Raji (cell line): ENCODE measurements around the gene IDH3G.

Experiments
- POLR2A ChIP-seq: IDR thresholded peaks from 2 replicates; pipeline ENCODE4 v1.6.1; 2011; ENCODE audit warnings: low read depth, low read length, control low read depth; ENCODE audit not compliant: insufficient read depth

IDH3G gene

DNA sequence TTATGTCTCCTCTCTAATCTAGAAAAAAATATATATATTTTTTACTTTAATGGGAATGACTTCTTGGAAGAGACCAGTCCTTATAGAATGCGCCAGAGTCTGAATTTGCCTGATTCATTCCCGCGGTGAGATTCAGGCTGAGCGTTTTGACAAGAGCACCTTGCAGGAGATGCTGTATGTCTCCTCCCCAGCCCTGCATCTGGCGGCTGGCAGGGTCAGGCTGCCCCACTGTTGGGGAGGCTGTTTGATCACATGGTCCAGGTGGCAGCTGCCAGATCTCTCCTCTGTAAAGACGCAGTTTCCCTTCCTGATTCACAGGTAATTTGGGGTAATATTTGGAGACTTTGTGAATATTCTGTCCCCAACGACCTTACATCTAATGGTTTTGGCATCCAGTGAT lies 26.4 kb upstream of the IDH3G start:
- no peak for TF ChIP-seq POLR2A

DNA sequence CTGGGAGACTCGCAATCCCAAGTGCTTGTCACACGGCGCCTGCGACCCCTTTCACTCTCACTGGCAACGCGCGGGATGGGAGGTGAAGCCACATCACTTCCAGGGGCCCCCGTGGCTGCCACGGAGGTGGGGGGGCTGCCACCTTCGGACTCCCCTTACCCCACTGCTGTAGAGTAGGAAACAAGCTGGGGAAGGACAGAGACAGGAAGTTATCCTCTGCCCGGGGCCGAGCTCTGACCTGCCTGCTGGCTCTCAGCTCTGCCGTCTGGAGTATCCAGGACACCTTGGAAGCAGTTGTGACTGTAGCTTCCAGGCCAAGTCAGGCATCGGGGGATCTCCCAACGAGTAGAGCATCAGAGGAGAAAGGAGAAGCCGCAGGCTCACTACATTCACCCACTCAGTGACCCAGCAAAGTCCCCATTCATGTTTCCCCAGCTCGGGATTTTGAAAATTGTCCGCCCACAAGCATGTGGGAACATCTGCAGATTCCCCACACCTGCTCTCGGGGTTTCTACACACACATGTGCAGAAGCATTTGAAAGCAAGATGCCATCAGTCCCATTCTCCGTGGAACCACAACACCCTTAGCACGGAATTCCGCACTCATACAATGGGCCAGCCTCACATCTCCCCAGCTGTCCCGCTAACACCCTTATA lies 25.3 kb upstream of the IDH3G start:
- TF ChIP-seq POLR2A, result no peak

GRCh38 chrX:153818571-153819383 lies 24.6 kb upstream of the IDH3G start:
- TF ChIP-seq POLR2A, result no peak

DNA sequence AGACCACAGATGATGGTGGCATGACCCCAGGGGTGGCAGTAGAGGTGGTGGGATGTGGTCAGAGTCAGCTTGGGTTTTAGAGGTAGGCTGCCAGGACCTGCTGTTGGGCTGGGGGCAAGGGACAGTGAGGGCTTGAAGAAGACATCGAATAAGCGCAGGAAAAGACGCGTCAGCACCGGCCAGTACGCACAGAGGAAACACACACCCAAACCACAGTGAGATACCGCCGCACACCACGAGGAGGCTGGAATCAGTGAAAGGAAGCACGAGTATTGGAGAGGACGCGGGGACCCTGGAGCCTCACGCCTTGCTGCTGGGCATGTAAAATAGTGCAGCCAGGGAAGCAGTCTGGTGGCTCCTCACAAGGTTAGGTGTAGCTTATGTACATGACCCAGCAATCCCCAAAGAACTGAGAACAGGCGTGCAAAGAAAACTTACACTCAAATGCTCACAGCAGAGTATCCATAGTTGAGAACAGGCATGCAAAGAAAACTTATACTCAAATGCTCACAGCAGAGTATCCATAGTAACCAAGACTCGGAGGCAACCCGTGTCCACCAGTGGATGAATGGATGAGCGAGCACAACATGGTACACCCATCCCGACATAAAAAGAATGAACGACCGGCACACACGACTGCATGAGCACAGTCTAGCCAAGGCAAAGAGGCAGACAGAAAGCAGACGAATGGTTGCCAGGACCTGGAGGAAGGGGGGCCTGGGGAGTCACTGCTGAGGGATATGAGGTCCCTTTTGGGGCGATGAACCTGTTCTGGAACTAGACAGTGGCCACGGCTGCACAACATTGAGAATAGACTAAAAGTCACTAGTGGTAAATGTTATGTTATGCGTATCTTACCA lies 22.9 kb upstream of the IDH3G start:
- TF ChIP-seq POLR2A, result no peak

DNA sequence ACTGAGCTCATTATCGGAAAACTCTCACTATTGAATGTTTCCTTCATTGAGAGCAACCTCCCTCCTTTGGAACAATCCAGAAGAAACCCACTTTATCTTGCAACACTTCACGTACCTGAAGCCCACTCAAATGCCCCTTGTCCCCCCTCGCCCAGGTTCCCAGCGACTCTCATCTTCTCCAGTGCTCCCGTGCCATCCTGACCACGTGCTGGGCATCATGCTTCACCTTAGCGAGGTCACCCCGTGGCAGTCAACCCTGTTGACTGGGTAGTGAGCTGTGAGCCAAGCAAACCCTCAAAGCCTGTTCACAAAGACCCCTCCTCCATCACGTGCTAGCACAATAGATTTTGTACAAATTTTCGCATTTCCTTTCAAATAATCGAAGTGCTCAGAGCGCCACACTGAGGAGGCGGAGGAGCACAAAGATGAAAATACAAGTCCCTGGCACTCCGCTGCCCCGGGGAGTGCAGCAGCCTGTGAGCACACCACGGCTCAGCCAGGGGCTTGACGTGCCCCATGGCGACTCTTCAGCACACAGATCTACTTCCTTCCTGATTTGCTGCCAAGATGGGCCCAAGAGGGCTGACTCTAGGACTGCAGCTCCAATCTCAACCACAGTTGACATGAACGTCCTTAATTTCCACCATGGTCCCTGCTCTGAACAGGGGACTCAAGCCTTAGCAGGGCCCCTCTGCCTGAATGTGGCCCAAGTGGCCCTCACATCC lies 20.6 kb upstream of the IDH3G start:
- TF ChIP-seq POLR2A, result no peak

DNA sequence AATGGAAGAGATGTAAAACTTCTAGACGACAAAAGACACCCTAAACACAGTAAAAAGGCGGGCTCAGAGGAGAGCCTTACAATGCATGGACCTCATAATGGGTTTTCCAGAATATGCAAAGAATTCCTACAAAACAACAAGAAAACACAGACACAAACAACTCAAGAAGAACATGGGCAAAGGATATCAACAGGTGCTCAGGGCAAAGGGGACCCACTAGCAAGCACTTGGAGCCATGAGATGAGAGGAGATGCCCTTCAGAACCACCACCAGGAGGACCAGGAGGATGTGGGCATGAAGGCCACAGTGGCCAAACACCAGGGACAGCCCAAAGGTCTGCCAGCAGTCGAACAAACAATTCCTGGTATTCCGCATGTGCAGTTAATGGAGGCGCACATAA lies 19.0 kb upstream of the IDH3G start:
- no peak for TF ChIP-seq POLR2A

DNA sequence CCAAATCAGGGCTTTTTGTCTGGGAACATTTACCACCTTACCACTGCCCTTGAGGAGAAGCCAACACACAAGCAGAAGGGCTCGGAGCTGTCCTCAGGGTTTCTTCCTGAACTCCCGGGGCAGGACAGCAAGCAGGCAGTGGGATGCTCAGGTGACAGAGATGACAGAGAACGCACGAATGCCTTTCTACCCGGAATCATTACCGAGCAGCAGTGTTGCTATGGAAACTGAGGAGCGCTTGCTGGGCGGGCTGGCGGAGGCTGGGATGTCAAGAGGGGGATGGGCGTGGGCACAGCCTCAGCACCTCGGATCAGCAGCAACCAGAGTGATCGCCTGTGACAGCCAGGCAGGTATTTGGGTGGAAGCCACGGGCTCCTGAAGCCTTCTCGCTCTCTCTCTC lies 18.0 kb upstream of the IDH3G start:
- TF ChIP-seq POLR2A, result no peak

GRCh38 chrX:153807976-153808375 lies 13.8 kb upstream of the IDH3G start:
- no peak for TF ChIP-seq POLR2A

- no peak for TF ChIP-seq POLR2A
Measured at GRCh38 chrX:153806999-153807575, 12.9 kb upstream of the IDH3G start.

DNA sequence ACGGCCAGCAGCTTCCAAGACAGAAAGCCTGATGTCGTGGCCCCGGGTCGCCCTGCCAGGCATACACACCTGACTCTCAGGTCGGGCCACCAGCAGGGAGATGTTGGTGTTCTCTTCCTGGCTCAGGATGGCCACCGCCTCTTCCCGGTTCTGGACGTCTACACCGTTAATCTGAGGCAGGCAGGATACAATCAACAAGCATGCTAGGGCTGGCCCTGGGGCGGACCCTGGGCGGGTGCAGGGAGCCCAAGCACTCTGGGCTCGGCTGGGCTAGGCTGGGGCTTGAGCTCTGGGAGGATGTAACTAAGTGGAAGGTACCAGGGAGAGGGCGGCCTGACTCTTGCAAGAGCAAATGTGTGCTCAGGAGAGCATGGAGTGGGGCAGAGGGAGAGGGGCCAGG lies 11.3 kb upstream of the IDH3G start:
- no peak for TF ChIP-seq POLR2A

GRCh38 chrX:153804621-153805020 lies 10.4 kb upstream of the IDH3G start:
- no peak for TF ChIP-seq POLR2A

- no peak for TF ChIP-seq POLR2A
Measured at GRCh38 chrX:153804100-153804595, 10.0 kb upstream of the IDH3G start.

DNA sequence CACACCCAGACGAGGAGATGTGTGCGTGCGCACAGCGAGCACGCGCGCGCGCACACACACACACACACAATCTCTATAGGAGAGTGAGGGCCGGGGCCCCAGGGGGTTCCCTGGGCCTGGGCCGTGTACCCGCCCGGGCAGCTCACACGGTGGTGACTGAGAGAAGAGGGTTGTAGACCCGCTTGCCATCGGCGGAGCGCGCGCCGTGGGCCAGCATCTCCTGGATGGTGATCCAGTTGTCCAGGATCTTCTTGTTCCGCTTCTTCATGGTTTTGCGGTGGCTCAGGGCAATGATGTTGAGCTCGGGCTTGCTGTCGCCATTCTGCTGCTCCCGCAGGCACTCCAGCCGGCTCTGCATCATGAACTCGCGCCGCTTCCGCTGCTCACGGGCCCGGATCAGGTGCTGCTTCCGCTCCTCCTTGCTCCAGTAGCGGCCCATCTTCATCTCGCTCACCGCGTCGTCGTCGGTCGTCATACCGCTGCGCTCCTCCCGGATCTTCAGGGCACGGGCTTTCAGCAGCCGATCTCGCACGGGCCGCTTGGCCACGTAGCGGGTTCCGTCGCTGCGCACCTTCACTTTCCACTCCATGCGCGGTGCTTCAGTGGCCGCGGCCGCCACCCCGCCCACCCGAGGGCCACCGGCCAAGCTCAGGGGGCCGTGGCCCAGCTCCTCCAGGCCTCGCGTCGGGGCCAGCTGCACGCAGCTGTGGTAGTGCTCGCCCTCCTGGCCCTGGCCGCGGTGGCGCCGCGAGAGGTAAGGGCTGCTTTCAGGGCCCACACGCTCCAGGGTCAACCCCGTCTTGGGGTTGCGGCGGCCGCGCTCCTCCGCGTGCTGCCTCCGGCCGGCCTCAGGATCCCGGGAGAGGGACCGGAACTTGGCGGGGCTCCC lies 9.3 kb upstream of the IDH3G start:
- TF ChIP-seq POLR2A, result no peak
